HEK293T (cell line): ENCODE results near the gene PDPK1.

Experiments used
- CTBP1 ChIP-seq: fragments of 450-650 bp; IDR thresholded peaks from 2 replicates; pipeline ENCODE4 v1.6.1; 2016; ENCODE audit warnings: borderline replicate concordance
- FOXK2 ChIP-seq: fragments of 450-650 bp; IDR thresholded peaks from 2 replicates; pipeline ENCODE4 v1.6.1; 2016; ENCODE audit warnings: mild to moderate bottlenecking
- HDGF ChIP-seq: fragments of 450-650 bp; IDR thresholded peaks from 2 replicates; pipeline ENCODE4 v1.6.1; 2017; ENCODE audit warnings: antibody characterized with exemption, borderline replicate concordance
- LEF1 ChIP-seq: fragments of 450-650 bp; IDR thresholded peaks from 2 replicates; pipeline ENCODE4 v1.6.1; 2017; ENCODE audit warnings: mild to moderate bottlenecking, borderline replicate concordance
- SP1 ChIP-seq: fragments of 450-650 bp; IDR thresholded peaks from 2 replicates; pipeline ENCODE4 v1.6.1; 2017

DNA sequence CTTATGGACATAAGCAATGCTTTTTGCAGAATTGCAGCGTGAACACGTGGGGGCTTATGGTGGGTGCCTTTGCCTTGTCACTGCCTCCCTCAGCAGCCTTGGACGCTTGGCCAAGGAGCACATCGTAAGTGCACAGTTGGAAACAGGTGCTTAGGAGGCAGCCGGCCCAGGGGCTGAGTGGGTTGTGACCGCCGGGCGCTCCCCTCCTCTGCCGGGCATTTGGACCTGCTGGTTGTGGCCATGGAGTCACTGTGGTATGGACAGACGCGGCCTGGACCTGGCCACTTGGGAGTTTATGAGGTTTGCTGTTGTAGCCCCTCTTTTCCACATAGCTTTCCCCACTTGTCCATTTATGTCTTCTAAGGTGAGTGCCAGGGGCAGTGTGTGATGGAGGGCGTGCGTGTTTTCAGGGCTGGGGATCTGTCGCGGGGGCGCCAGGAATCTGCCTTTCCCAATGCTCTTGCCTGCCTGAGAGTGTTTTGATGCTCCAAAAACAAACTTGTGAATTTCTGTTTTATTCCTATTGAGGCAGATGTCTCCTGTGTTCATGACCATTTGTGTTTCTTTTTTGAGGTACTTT is 49.2 kb downstream of the PDPK1 start:
- TF ChIP-seq SP1, result no peak
- TF ChIP-seq FOXK2, result no peak
- TF ChIP-seq CTBP1, result no peak
- TF ChIP-seq LEF1, result no peak
- TF ChIP-seq HDGF, result no peak
